CD4-positive, alpha-beta T cell treated with Interleukin-17A for 4 hours (primary cell): ENCODE results near the gene GPC1.

Experiments used
- DNase-seq: peaks from one replicate; pipeline ENCODE4 v3.0.0-alpha.2; 2020; ENCODE audit warnings: mixed read lengths

Gene GPC1

DNA sequence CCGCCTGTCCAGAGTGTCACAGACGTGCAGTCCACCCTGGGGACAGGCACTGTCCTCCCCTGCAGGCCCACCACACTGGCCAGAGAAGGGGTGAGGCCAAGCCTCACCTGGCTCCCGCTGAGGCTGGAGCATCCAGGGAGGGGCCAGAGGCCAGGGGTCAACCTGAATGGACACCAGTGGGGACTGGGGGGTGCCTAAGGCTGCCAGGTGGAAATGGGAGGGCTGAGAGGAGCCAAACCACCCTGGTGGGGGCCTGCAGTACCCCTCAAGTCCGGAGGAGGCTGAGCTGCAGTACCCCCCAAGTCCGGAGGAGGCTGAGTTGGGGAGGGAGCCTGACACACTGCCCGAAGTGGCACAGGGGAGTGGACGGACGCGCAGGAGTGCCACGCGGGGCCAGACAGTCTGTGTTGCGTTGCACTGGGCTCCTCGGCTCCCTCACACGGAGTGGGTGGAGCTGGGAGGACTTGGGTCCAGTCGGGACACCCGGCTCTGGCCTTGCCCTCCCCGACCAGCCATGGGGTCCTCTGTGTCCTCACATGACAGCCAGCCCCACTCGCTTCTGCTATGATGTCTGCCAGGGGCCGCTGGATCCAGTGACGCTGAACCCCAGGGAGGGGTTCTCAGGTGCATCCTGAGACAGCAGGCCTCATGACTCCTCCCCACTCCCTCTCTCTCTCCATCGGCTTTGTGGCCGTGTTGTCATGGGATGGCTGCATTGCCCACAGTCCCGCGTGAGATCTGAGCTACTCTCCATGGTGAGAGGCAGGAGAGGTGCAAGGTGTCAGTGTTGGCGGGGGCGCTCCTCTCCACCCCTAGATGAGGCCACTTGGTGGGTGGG, 22.3 kb upstream of the GPC1 start:
- no peak for DNase-seq

DNA sequence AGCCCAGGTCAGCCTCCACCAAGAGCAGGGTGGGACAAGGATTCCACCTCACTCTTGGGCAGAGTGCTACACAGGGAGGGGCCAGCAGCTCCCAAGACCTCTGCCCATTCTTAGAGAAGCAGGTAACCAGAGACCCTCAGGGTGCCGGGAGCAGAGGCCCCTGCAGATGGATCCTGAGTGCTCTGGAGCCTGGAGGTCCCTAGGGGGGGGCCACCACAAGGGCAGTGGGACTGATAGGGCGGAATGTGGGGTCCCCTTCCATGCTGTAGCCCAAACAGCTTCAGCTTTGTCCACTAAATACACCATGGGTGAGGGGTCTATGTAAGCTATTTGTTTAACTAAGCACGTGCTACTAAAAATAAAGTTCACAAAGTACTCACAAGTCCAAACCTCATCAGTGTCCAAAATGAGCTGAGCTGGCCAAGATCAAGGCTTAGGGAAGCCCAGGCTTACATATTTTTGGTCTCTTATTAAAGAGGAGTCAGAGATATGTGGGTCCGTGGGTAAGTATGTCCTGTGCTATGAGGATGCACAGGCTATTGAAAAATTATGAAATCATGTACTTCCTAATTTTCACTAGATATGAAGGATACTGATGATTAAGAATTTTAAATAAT, 21.5 kb upstream of the GPC1 start:
- DNase-seq: no peak

DNA sequence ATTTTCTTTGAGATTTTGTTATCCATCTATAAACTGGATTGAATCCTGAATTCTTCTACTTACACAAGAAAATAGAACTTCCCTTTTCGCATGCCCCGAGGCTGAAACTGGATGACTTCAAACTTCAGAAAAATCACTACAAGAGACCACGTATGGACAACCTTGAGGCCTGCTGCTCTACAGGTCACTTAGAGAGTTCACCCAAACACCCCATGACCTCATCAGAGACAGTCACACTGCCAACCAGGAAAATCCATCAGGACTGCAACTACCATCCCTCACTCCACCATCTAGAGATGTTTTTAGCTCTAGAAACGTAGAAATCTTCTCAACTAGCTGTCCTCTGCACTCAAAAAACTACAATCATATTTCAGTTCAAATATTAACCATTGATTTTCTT, 18.6 kb upstream of the GPC1 start:
- no peak for DNase-seq

DNA sequence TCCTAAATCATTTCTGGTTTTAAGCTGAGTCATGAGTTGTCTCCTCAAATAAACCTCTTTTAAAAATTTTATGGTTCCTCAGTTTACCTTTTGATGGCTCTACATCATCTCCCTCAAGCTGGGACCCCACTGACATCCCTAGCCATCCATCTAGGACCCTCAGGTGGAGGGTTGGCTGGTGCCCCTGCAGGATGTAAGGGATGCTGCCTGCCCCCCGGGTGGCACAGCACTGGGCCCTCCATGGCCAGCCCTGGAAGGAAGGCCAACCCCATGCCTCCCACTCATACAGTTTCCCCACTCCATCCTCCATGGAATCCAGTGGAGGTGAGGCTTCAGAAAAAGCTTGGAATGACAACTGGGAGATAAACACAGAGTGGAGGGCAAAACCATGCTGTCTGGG, 17.2 kb upstream of the GPC1 start:
- DNase-seq: no peak

DNA sequence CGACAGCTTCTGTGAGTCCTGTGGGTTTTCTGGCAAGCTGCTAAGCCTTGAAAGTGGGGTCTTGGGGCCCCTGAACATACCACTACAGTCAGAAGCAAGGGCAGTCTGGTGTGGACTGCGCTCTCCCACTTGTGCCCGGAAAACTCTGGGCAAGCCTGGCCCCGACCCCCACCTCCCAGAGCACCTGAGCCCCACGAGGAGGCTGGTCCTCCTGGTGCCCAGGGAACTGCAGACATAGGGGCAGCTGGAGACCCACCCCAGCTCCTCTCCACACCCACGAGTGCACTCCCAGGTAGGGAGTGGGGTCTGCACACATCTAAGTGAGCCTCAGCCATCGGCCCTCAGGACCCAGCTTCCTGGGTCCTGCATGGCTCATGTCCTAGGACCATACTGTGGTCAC, 16.2 kb upstream of the GPC1 start:
- no peak for DNase-seq

DNA sequence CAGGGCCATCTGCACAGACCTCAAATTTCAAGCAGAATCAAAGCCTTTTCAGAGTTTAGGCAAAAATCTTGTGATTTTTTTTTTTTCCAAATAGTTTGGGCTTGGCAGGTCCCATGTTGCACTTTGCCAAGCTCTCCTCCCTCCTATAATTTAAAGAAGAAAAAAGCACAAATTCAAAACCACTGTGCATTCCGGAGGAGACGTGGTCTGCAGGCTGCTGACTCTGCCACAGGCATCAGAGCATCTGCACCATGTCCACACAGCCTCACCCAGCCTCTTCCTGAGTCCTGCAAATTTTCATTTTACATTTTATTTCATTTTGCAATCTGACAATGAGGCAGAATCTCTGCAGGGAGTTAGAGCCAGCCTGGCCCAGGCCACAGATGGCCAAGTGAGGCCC, 15.7 kb upstream of the GPC1 start:
- no peak for DNase-seq

DNA sequence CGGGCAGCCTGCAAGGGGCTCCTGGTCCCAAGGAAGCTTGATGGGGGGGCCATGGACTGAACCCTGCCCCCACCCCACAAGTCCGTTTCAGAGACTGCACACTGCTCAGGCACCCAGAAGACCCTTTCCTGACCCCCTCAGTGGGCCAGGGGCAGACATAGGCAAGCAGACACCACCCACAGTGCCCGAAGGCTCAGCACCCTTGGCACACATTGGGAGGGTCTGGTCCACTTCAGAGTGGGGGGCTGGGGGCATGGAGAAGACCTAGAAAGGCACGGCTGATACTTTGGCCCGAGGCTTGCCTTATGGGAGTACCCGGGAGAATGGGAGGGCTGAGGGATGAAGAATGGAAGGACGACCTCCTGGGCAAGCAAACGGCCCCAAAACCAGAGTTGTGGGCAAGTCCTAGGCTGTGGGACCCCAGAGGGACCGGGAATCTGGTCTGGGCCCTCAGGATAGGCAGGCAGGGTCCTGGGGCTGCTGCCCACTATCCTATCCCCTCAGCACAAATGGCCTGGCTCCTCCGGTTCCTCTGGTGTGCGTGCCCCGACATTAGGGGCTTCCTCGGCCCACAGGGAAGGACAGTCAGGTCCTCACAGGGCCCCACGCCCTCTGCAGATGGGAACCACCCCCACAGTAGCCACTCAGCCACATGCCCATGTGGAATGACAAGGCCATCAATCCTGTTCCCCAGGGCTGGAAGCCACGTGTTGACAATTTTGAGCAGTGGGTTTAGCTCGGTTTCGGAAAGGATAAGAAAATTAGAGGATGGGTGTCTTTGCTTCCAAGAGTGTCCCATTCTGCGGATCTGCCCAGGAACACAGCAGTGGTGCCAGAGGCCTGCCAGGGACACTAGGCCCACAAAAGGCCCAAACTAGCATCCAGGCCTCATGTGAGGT, 15.0 kb upstream of the GPC1 start:
- no peak for DNase-seq

DNA sequence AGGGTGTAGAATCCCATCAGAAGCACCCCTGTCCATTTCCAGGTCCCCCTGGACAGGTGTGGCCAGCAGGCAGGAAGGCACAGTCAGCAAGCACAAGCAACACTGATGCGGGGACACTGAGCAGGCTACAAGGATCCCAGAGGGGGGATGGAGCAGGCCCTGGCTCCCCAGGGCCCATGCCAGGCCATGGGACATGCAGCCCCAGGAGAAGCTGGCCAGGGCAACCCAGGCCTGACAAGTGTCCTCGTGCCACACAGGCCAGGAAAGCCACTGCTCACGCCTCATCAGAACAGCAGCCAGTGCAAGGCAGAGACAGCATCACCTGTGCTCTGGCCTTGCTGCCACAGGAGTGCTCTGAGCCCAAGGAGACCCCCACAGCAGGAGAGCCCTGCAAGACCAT, 14.1 kb upstream of the GPC1 start:
- no peak for DNase-seq

DNA sequence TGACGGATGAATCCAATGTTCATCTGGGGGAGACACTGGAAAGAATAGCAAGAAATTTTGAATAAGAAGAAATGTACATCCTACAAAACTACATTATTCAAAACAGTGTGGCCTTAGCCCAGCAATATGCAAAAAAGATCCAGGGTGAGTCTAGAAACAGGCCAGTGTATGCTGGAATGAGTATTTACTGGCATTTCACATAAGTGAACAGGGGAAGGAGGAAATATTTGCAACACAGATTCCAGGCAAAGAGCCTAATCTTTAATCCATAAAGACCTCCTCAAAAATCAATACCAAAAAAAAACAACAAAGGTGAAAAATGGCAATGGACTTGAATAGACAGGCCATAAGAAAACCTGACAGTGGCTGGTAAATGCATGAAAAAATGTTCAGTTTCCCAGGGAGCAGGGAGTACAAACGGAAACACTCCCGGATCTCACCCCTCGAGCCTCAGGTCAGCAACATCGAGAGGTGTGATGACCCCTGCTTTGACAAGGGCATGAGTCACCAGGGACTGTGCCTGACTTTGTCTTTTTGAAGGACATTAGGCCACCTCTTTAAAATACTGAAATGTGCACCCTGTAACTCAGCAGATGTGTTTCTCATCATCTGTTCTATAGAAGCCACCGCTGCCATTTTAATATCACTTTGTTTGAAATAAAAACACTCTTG, 12.7 kb upstream of the GPC1 start:
- no peak for DNase-seq

DNA sequence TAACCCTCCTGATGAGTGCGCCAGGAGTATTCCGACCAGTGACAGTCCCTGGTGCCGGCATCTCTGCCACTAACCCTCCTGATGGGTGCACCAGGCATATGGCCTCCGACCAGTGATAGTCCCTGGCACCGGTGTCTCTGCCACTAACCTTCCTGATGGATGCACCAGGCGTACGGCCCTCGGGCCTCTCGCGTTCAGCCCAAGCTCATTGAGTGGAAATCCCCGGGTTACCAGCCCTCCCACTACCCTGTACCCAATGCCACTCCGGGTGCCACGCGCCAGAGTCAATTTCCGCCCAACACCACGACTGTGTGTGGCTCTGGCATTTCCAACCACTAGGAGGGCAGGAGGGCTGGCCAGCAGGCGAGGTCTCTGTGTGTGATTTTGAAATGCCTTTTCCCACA, 11.7 kb upstream of the GPC1 start:
- DNase-seq: no peak

DNA sequence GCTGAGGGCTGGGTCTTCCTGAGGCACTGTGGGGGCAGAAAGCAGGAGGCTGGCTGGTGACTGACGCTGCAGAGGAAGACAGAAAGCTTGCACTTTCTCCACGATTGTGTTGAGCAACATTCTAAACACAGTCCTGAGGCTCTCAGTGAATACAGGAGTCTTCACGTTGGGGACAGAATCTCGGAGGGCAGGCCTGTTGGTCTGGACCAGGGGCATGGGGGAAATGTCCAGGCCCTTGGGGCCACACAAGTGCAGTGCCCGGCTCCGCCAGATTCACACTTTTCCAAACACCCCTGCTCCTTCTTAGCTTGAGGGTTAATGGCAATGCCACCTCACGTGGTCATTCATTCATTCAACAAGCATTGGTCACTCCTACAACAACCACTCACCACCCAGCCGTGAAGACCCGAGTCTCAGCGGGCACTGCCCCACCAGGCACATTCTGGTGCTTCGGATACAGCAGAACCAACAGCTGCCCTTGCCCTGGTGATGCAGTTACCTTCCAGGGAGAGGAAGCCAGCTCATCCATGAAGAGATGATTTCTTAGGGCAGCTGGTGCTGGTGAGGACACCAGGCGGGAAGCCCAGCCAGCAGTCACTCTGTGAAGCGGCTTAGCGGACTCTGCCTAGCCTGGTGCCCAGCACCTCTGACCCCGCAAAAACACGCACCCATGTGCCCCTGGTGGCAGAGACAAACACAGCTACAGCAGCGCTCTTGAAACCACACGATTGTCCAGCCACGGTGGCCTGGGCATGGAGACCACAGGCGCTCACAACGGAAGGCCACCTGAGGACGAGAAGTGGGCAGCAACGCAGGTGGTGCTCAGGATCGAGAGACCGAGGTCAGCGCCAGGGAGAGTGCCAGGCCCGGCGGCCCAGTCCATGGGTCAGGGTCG, 10.9 kb upstream of the GPC1 start:
- DNase-seq: no peak

DNA sequence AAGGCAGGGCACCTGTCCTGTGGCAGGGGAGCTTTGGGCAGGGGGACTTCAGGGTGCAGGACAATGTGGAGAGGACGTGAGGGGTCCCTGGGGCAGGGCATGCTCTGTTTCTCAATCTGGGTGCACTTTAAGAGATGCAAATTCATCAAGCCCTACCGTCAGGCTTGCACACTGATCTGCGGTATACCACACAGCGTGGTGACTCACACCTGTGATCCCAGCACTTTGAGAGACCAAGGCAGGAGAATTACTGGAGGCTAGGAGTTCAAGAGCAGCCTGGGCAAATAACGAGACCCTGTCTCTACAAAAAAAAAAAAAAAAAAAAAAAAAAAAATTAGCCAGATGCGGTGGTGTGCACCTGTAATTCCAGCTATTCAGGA, 10.2 kb upstream of the GPC1 start:
- DNase-seq: no peak

DNA sequence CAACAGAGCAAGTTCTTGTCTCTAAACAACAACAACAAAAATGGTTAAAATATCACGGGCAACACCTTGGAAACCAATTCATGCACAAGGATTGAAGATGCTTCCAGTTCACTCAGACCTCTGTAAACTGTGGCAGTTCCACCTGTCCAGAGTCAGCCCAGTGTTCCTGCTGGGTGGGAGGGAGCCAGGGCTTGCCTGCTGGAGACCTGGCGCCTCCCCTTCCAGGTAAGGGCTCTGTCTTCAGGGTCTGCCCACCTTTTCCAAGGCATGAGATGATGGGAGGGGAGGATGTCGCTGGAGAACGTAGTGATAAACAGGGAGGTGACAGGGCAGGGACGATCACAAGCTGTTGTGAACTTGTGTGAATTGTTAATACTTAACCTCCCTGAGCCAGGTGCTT, 9.8 kb upstream of the GPC1 start:
- no peak for DNase-seq

DNA sequence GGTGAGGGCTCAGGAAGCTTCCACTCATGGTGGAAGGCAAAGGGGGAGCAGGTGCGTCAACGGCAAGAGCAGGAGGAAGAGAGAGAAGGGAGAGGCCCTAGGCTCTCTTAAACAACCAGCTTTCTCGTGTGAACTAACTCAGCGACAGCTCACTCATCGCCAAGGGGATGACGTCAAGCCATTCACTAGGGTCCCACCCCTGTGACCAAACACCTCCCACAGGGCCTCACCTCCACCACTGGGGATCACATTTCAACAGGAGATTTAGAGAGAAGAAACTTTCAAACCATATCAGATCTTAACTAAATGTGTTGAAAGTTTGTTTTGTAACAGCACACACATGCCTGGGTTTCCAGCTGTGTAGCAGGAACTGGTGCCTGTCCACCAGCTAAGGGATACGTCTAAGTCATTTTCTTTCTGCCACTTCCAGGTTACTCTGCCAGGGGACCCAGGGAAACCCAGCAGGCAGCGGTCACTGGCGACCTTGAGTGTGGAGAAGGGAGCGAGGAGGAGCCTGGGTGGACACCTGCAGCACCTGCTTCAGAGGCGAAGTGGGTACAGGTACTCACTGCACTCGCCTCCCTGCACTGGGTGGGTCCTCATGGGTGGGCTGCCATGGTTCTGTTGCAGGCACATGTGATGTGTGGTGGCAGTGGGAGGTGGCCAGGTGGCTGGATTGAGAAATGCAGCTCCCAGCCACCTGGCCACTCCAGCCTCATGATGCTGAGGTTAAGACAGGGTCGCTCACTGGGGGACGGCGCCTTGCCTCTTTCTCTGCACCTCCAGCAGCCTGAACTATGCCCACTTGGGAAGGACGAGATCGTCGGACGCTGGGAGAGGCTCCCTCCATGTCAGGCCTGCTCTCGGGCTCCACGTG, 8.4 kb upstream of the GPC1 start:
- no peak for DNase-seq

DNA sequence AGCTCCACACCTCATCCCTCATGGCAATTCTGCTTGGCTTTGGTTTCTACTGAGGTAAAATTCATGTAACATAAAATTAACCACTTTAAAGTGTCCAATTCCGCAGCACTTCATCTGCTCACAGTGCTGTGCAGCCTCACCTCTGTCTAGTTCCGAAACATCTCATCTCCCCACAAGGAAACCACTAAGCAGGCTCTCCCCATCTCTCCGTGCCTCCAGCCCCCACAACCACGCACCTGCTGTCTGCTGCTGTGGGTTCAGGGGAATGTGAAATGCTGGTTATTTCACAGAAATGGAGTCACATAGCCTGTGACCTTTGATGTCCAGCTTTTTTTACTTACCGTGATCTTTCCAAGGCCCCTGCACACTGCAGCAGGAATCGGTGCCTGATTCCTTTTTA, 7.7 kb upstream of the GPC1 start:
- no peak for DNase-seq

DNA sequence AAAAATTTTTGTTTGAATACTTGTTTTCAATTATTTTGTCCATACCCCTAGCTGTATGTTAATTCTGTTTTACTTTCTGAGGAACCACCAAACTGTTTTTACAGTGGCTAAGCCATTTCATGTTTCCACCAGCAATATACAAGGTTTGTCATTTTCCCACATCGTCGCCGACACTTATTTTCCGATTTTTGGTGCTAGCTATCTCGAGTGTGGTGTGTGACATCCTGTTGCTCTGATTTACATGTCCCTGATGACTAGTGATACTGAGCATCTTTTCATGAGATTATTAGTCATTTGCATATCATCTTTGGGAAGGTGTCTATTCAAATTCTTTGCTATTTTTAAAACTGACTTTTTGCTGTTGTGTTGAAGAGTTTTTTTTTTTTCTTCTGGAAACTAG, 7.2 kb upstream of the GPC1 start:
- DNase-seq: no peak

DNA sequence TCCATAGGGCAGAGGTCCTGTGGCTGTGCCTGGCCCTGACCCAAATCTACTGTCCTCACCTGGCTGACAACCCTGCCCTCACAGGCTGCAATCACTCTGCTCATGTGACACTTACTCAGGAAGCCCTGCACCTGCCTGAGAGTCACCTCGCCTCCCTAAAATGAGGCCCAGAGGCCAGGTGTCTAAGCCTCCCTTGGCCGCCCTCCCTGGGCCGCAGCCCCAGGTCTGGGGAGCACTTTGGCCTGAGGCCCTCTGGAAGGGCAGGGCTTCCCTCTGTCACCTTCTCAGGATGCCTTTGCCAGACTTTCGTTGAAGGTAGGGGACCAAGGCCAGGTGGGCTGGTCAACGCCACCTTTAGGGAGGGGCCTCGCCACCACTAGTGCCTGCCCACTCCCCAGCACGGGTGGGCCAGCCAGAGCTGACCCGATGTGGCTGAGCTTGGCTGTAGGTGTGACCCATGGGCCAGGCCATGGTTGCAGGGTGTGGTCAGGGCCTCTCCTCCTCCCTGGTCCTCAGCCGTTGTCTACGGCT, 6.1 kb upstream of the GPC1 start:
- no peak for DNase-seq

DNA sequence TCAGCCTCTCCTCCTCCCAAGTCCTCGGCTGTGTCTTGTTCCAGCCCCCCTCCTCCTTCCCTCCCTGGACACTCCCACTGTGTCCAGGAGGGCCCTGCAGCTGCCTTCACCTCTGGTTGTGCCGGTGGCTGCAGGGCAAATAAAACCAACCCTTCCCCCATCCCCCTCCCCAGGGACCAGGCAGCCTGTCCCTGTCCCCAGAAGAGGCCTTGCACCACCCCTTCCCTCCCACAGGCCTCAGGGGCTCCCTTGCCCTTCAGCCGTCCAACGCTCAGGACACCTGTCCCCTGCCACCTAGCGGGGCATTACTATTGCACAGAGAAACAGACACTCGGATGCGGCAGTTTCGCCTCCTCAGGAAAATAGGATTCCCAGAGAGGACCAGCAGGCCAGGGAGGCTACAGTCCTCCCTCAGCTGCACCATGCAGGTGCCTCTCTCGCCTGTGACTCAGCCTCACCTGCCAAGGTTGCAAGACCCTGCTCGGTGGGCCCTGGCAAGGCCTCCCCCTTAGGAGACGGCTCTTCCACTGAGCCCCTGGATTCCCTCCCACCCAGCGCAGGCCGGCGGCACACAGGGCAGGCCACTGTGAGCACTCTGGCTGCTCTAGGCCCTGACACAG, 5.5 kb upstream of the GPC1 start:
- no peak for DNase-seq

DNA sequence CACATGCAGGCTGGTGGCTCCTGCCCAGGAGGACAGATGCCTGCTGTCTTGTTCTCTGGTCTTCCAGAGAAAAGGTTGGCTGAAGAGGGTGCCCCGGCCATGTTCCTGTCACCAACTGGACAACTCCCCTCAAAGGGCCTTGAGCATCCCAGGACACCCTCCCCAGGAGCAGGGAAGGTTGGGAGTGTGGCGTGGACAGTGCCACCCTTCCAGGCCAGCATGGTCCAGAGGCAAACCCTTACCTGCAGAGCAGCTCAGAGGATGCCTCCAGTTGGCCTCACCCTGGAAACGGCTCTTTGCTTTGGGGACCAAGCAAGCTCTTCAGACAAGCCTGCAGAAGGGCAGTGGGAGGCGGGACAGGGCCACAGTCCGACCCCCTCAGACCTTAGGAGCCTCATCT, 4.9 kb upstream of the GPC1 start:
- DNase-seq: no peak

DNA sequence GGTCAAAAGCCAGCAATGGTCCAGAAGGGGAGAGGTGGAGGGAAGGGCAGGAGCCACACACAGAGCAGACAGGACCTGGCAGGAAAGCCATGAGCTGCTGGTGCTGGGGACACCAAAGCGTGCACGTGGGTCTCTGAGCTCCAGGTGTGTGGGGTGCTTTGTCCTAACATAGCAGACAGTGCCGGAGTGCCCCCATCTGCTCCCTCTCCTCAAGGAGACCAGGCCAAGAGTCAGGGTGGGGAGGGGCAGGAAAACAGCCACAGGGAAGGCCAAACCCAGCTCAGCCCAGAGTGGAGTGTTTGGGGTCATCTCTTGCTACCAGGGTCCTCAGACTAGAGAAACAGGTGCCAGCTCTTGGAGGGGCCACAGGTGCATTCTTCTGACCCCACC, 4.2 kb upstream of the GPC1 start:
- no peak for DNase-seq
